Measurements from ENCODE around the gene CHMP4B.

CHMP4B gene

DNA sequence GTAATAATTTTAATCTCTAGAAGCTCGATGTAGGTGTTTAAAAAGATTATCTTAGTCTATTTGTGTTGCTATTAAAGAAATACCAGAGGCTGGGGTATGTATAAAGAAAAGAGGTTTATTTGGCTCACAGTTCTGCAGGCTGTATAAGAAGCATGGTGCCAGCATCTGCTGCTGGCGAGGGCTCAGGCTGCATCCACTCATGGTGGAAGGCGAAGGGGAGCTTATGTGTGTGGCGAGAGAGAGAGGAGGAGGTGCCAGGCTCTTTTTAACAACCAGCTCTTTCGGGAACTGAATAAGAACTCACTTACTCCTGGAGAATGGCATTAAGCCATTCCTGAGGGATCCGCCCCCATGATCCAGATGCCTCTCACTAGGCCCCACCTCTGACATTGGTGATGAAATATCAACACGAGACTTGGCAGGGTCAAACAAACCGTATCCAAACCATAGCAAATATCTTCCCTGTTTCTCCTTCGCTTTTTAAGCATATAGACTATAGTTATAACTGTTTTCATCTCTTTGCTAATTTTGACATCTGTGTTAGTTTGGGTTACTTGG, 24.5 kb downstream of the CHMP4B start:
- no peak for TF ChIP-seq TAF1 (IDR thresholded peaks at IDR 0.05; ENCODE audit: borderline replicate concordance, insufficient read depth, low read length)
- TF ChIP-seq SIN3A (IDR thresholded peaks at IDR 0.05; ENCODE audit: borderline replicate concordance, insufficient read depth, low read length), result no peak
- TF ChIP-seq POLR2AphosphoS5 (IDR thresholded peaks at IDR 0.05; ENCODE audit: low read depth, low read length), result no peak
- no peak for TF ChIP-seq FOXP2 (optimal IDR thresholded peaks at IDR 0.05; ENCODE audit: borderline replicate concordance, extremely low read depth, extremely low read length, insufficient read depth)
- TF ChIP-seq REST (IDR thresholded peaks at IDR 0.05; ENCODE audit: insufficient read depth in 1 of 2, low read depth in 2 of 2, low read length in 2 of 2), result no peak

DNA sequence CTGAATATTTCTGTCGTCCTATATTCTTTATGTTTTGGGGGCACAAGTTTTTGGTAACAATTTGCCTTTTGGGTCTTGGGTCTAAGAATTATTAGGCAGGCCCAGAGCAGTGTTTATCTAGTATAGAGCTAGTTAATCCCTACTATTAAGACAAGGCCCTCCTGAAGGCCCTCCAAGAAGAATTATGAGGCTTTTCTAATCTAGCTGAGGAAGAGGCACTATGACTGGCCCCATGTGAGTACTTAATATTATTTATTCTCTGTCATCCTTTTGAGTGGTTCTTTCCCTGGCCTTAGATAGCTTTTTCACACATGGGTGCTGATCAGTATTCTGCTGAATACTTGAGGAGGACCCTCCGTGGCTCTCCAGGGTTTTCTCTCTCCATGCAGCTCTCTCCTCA, 25.1 kb downstream of the CHMP4B start:
- TF ChIP-seq FOXP2 (optimal IDR thresholded peaks at IDR 0.05; ENCODE audit: borderline replicate concordance, extremely low read depth, extremely low read length, insufficient read depth) (no peak), POLR2AphosphoS5 (IDR thresholded peaks at IDR 0.05; ENCODE audit: low read depth, low read length) (no peak), REST (IDR thresholded peaks at IDR 0.05; ENCODE audit: insufficient read depth in 1 of 2, low read depth in 2 of 2, low read length in 2 of 2) (no peak), TAF1 (IDR thresholded peaks at IDR 0.05; ENCODE audit: borderline replicate concordance, insufficient read depth, low read length) (no peak), SIN3A (IDR thresholded peaks at IDR 0.05; ENCODE audit: borderline replicate concordance, insufficient read depth, low read length) (no peak)

- TF ChIP-seq REST (IDR thresholded peaks at IDR 0.05; ENCODE audit: insufficient read depth in 1 of 2, low read depth in 2 of 2, low read length in 2 of 2) (no peak), SIN3A (IDR thresholded peaks at IDR 0.05; ENCODE audit: borderline replicate concordance, insufficient read depth, low read length) (no peak), POLR2AphosphoS5 (IDR thresholded peaks at IDR 0.05; ENCODE audit: low read depth, low read length) (no peak), FOXP2 (optimal IDR thresholded peaks at IDR 0.05; ENCODE audit: borderline replicate concordance, extremely low read depth, extremely low read length, insufficient read depth) (no peak), TAF1 (IDR thresholded peaks at IDR 0.05; ENCODE audit: borderline replicate concordance, insufficient read depth, low read length) (no peak)
Measured at GRCh38 chr20:33837096-33837830, 26.1 kb downstream of the CHMP4B start.

DNA sequence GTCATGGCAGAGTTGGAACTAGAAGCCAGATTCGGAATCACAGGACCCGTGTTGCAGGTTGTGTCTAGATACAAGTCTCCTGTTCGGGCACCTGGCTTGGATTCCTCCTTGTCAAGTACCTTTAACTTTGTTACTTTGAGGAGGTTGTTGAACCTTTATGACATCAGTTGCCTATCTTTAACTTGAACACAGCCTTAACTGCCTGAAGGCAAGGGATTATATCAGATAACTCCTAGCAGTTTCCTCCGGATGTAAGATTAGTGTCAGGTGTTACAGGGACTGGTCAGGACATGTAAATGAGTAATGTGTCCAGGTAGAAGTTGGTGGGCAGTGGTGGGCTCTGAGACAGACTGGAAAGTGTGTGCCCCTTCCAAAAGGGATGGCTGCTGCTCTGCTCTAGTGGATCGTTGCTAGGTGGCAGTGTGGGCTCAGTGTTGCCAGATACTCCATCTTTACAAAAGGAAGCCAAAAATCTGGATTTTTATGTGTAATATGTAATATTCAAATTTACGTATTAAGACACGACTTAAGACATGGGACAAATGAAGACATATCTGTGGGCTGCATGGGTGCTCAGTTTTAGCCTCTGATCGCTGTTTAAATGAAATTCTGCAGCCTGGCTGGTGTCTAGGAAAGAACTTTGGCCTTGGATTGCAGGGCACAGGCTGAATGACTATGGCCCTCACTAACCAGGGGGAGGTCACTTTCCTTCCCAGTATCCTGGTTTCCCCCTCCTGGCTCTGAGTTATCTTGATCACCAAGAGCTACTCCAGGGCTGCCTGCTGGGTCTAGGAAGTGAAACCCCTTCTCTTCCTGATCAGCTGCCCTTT, 27.1 kb downstream of the CHMP4B start:
- TF ChIP-seq FOXP2 (optimal IDR thresholded peaks at IDR 0.05; ENCODE audit: borderline replicate concordance, extremely low read depth, extremely low read length, insufficient read depth) (no peak), POLR2AphosphoS5 (IDR thresholded peaks at IDR 0.05; ENCODE audit: low read depth, low read length) (no peak), REST (IDR thresholded peaks at IDR 0.05; ENCODE audit: insufficient read depth in 1 of 2, low read depth in 2 of 2, low read length in 2 of 2) (no peak)
